Measurements from ENCODE around the gene SEMA3E.

DNA sequence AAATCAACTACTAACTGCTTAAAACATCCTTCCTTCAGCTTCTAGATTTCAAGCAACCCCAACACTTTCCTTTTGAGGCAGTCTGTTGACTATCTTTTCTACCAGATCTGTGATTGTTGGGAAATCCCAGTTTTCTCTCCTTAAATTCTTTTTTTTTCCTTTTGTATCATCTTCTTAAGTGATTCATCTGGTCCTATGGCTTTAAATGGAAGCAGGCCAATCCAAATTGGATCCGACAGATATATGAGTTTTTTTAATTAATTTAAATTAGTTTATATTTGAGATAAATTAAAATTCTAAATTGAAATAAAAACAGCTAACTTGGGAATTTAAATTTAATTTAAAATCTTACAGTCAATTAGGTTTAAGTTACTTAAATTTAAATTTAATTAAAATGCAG, 335.0 kb downstream of the SEMA3E start:
- TF ChIP-seq, protein P1, sequence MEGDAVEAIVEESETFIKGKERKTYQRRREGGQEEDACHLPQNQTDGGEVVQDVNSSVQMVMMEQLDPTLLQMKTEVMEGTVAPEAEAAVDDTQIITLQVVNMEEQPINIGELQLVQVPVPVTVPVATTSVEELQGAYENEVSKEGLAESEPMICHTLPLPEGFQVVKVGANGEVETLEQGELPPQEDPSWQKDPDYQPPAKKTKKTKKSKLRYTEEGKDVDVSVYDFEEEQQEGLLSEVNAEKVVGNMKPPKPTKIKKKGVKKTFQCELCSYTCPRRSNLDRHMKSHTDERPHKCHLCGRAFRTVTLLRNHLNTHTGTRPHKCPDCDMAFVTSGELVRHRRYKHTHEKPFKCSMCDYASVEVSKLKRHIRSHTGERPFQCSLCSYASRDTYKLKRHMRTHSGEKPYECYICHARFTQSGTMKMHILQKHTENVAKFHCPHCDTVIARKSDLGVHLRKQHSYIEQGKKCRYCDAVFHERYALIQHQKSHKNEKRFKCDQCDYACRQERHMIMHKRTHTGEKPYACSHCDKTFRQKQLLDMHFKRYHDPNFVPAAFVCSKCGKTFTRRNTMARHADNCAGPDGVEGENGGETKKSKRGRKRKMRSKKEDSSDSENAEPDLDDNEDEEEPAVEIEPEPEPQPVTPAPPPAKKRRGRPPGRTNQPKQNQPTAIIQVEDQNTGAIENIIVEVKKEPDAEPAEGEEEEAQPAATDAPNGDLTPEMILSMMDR (IDR thresholded peaks at IDR 0.05; ENCODE audit: poor library complexity, severe bottlenecking): no peak
- TF ChIP-seq SMC3 (conservative IDR thresholded peaks at IDR 0.05; ENCODE audit: poor library complexity): no peak
- TF ChIP-seq TAF1 (IDR thresholded peaks at IDR 0.05; ENCODE audit: low read depth): no peak
- no peak for TF ChIP-seq RAD21 (conservative IDR thresholded peaks at IDR 0.05)
- no peak for TF ChIP-seq EZH2 (IDR thresholded peaks at IDR 0.05; ENCODE audit: borderline replicate concordance, insufficient read depth, low read length, poor library complexity, severe bottlenecking)
- no peak for TF ChIP-seq REST (IDR thresholded peaks at IDR 0.05; ENCODE audit: borderline replicate concordance)

All from neural cell (in vitro differentiated cells).